ENCODE results near the gene CA12.
"Not testable (repeated sequence)": the region's sequence is repeated elsewhere in the genome, so short reads cannot be mapped to it uniquely, and the experiment has no call there.

Gene CA12

GRCh38 chr15:63420333-63420747 is 38.7 kb upstream of the CA12 start:
- no peak overlapping the region for H3K4me3 ChIP-seq (replicated peaks; ENCODE audit: insufficient read depth, low read length)
- peak in 1 of 2 experiments; percentile 13 for DNase-seq (ENCODE audit: low read depth in 1 of 2, low spot score in 1 of 2)
- H3K27me3 ChIP-seq (ENCODE audit: insufficient read depth, poor library complexity, severe bottlenecking): no peaks in the 10 kb centered on the region
- TF ChIP-seq CTCF (IDR thresholded peaks at IDR 0.05; ENCODE audit: insufficient read depth, low read length): no peak
- no peak for TF ChIP-seq REST (IDR thresholded peaks at IDR 0.05; ENCODE audit: insufficient replicate concordance, low read depth)
- TF ChIP-seq GABPA (IDR thresholded peaks at IDR 0.05; ENCODE audit: low read depth): no peak
- no peak for TF ChIP-seq POLR2AphosphoS5 (IDR thresholded peaks at IDR 0.05; ENCODE audit: low read depth)
- no peak for TF ChIP-seq SPI1 (IDR thresholded peaks at IDR 0.05; ENCODE audit: borderline replicate concordance, low read depth)
- no peak overlapping the region for H3K27ac ChIP-seq (replicated peaks)

GRCh38 chr15:63418811-63419210 is 37.2 kb upstream of the CA12 start:
- no peak overlapping the region for H3K4me3 ChIP-seq (replicated peaks; ENCODE audit: insufficient read depth, low read length)
- H3K27ac ChIP-seq (replicated peaks): no peak overlapping the region
- no peak for TF ChIP-seq REST (IDR thresholded peaks at IDR 0.05; ENCODE audit: insufficient replicate concordance, low read depth)
- no peaks in the 10 kb centered on the region for H3K27me3 ChIP-seq (ENCODE audit: insufficient read depth, poor library complexity, severe bottlenecking)
- DNase-seq (ENCODE audit: low read depth in 1 of 2, low spot score in 1 of 2): no peak

GRCh38 chr15:63417721-63418120 is 36.1 kb upstream of the CA12 start:
- Histone ChIP-seq H3K4me3 (replicated peaks; ENCODE audit: insufficient read depth, low read length) (no peak overlapping the region), H3K27me3 (ENCODE audit: insufficient read depth, poor library complexity, severe bottlenecking) (no peaks in the 10 kb centered on the region), H3K27ac (replicated peaks) (no peak overlapping the region)
- TF ChIP-seq SPI1 (IDR thresholded peaks at IDR 0.05; ENCODE audit: borderline replicate concordance, low read depth): no peak
- no peak for TF ChIP-seq REST (IDR thresholded peaks at IDR 0.05; ENCODE audit: insufficient replicate concordance, low read depth)
- DNase-seq (ENCODE audit: low read depth in 1 of 2, low spot score in 1 of 2): no peak

GRCh38 chr15:63417274-63417673 is 35.6 kb upstream of the CA12 start:
- not testable (repeated sequence) for DNase-seq (ENCODE audit: low read depth in 1 of 2, low spot score in 1 of 2); H3K27ac ChIP-seq (replicated peaks); H3K27me3 ChIP-seq (ENCODE audit: insufficient read depth, poor library complexity, severe bottlenecking); H3K4me3 ChIP-seq (replicated peaks; ENCODE audit: insufficient read depth, low read length)

- H3K27ac ChIP-seq (replicated peaks): no peak overlapping the region
- no peak for DNase-seq (ENCODE audit: low read depth in 1 of 2, low spot score in 1 of 2)
- H3K4me3 ChIP-seq (replicated peaks; ENCODE audit: insufficient read depth, low read length): no peak overlapping the region
- TF ChIP-seq GABPA (IDR thresholded peaks at IDR 0.05; ENCODE audit: low read depth): no peak
- TF ChIP-seq POLR2AphosphoS5 (IDR thresholded peaks at IDR 0.05; ENCODE audit: low read depth): no peak
- TF ChIP-seq CTCF (IDR thresholded peaks at IDR 0.05; ENCODE audit: insufficient read depth, low read length): no peak
- TF ChIP-seq REST (IDR thresholded peaks at IDR 0.05; ENCODE audit: insufficient replicate concordance, low read depth): no peak
- no peak for TF ChIP-seq SPI1 (IDR thresholded peaks at IDR 0.05; ENCODE audit: borderline replicate concordance, low read depth)
- H3K27me3 ChIP-seq (ENCODE audit: insufficient read depth, poor library complexity, severe bottlenecking): no peaks in the 10 kb centered on the region
These were observed 33.0 kb upstream of the CA12 start for GRCh38 chr15:63414474-63415120.
